GM18508 (cell line): Measurements from ENCODE around the gene MAP4K4.

Experiments
- ATAC-seq: cut with Tn5 transposase; IDR thresholded peaks from one replicate; pipeline ENCODE4 v1.9.1; 2021; ENCODE audit warnings: moderate number of reproducible peaks; ENCODE audit not compliant: insufficient read depth, unreplicated experiment

Gene MAP4K4

GRCh38 chr2:101781791-101782426 lies 84.4 kb downstream of the MAP4K4 start:
- no peak for ATAC-seq

- no peak for ATAC-seq
Observed at GRCh38 chr2:101782427-101782792, 84.9 kb downstream of the MAP4K4 start.

GRCh38 chr2:101787097-101787496 lies 89.6 kb downstream of the MAP4K4 start:
- no peak for ATAC-seq

- no peak for ATAC-seq
Observed at GRCh38 chr2:101788565-101788964, 91.1 kb downstream of the MAP4K4 start.

- ATAC-seq: no peak
Observed at GRCh38 chr2:101788995-101789970, 91.8 kb downstream of the MAP4K4 start.

GRCh38 chr2:101790416-101790815 lies 92.9 kb downstream of the MAP4K4 start:
- no peak for ATAC-seq

- no peak for ATAC-seq
Observed at GRCh38 chr2:101790857-101791256, 93.3 kb downstream of the MAP4K4 start.

- ATAC-seq: no peak
Observed at GRCh38 chr2:101792208-101792607, 94.7 kb downstream of the MAP4K4 start.

- ATAC-seq: no peak
Observed at GRCh38 chr2:101793277-101793969, 95.9 kb downstream of the MAP4K4 start.

- no peak for ATAC-seq
Observed at GRCh38 chr2:101794141-101794540, 96.6 kb downstream of the MAP4K4 start.

- ATAC-seq: no peak
Observed at GRCh38 chr2:101795033-101795432, 97.5 kb downstream of the MAP4K4 start.

GRCh38 chr2:101796825-101797600 lies 99.5 kb downstream of the MAP4K4 start:
- no peak for ATAC-seq

- ATAC-seq: no peak
Observed at GRCh38 chr2:101801496-101801895, 104.0 kb downstream of the MAP4K4 start.

- ATAC-seq: no peak
Observed at GRCh38 chr2:101802329-101802728, 104.8 kb downstream of the MAP4K4 start.

- ATAC-seq: no peak
Observed at GRCh38 chr2:101803128-101803527, 105.6 kb downstream of the MAP4K4 start.

GRCh38 chr2:101803945-101804696 lies 106.6 kb downstream of the MAP4K4 start:
- ATAC-seq: no peak

- no peak for ATAC-seq
Observed at GRCh38 chr2:101805152-101806088, 107.9 kb downstream of the MAP4K4 start.

GRCh38 chr2:101806123-101806522 lies 108.6 kb downstream of the MAP4K4 start:
- no peak for ATAC-seq
